ENCODE data around the gene FYN. TPM values are rescaled to one million over a fixed set of nuclear protein-coding genes. Genes with fewer than 3 reads are reported as not detected.
A peak's percentile ranks its signal among the peaks of the same experiment; 100 is the strongest.

The FYN gene
- total and polyA plus RNA-seq, 4 donors: 11.2 to 28.3 (median 19.7) TPM

- no peak overlapping the region for H3K4me3 ChIP-seq (ENCODE audit: low read depth in 1 of 3, low read length in 3 of 3)
- no peak overlapping the region for H3K9ac ChIP-seq (ENCODE audit: low read depth in 1 of 2, low read length in 2 of 2)
- no peak overlapping the region for H3K27ac ChIP-seq (ENCODE audit: low read depth in 1 of 2, low read length in 2 of 2)
- H3K4me1 ChIP-seq (ENCODE audit: control insufficient read depth in 4 of 4, insufficient read depth in 4 of 4, low read length in 3 of 4): peaks cover 3 to 9% (median 8%) of the 10 kb centered on the region in 4 donors
- no peaks in the 10 kb centered on the region for H3K9me3 ChIP-seq (ENCODE audit: control insufficient read depth in 4 of 4, low read length in 3 of 4)
- no peaks in the 10 kb centered on the region for H3K27me3 ChIP-seq (ENCODE audit: control insufficient read depth in 4 of 4, insufficient read depth in 4 of 4, low read length in 3 of 4)
- TF ChIP-seq EGR1 (IDR thresholded peaks at IDR 0.05; ENCODE audit: low read depth in 2 of 2): no peak
- no peak for TF ChIP-seq YY1 (IDR thresholded peaks at IDR 0.05)
- TF ChIP-seq FOXA2 (IDR thresholded peaks at IDR 0.05): no peak
- no peak for TF ChIP-seq HNF4G (IDR thresholded peaks at IDR 0.05)
- TF ChIP-seq ATF3 (IDR thresholded peaks at IDR 0.05): no peak
- no peak for TF ChIP-seq GABPA (IDR thresholded peaks at IDR 0.05 in 1 of 2, conservative IDR thresholded peaks at IDR 0.05 in 1 of 2)
- TF ChIP-seq NR2F2 (IDR thresholded peaks at IDR 0.05): peak; percentile 32
- TF ChIP-seq RAD21 (IDR thresholded peaks at IDR 0.05): no peak
- TF ChIP-seq SP1 (IDR thresholded peaks at IDR 0.05): no peak
- no peaks in the 10 kb centered on the region for H3K36me3 ChIP-seq (ENCODE audit: control insufficient read depth in 4 of 4, insufficient read depth in 3 of 4, low read depth in 1 of 4, low read length in 3 of 4)
- 84% methylated on average over 12 of the region's 12 CpGs for WGBS
- DNase-seq (ENCODE audit: low spot score): no peak
These were observed 152.2 kb downstream of the FYN start for GRCh38 chr6:111720931-111721496.

GRCh38 chr6:111718990-111719389 is 154.3 kb downstream of the FYN start:
- Histone ChIP-seq H3K27me3 (ENCODE audit: control insufficient read depth in 4 of 4, insufficient read depth in 4 of 4, low read length in 3 of 4) (no peaks in the 10 kb centered on the region), H3K9me3 (ENCODE audit: control insufficient read depth in 4 of 4, low read length in 3 of 4) (no peaks in the 10 kb centered on the region), H3K36me3 (ENCODE audit: control insufficient read depth in 4 of 4, insufficient read depth in 3 of 4, low read depth in 1 of 4, low read length in 3 of 4) (no peaks in the 10 kb centered on the region), H3K4me3 (ENCODE audit: low read depth in 1 of 3, low read length in 3 of 3) (no peak overlapping the region), H3K27ac (ENCODE audit: low read depth in 1 of 2, low read length in 2 of 2) (no peak overlapping the region), H3K4me1 (ENCODE audit: control insufficient read depth in 4 of 4, insufficient read depth in 4 of 4, low read length in 3 of 4) (peaks cover 3 to 9% (median 8%) of the 10 kb centered on the region in 4 donors), H3K9ac (ENCODE audit: low read depth in 1 of 2, low read length in 2 of 2) (no peak overlapping the region)
- WGBS: 90% methylated on average over 3 of the region's 3 CpGs
- no peak for TF ChIP-seq REST (IDR thresholded peaks at IDR 0.05)
- TF ChIP-seq JUND (IDR thresholded peaks at IDR 0.05): no peak
- TF ChIP-seq YY1 (IDR thresholded peaks at IDR 0.05): no peak
- no peak for TF ChIP-seq FOXA1 (IDR thresholded peaks at IDR 0.05)
- TF ChIP-seq MAX (IDR thresholded peaks at IDR 0.05): no peak
- TF ChIP-seq NR2F2 (IDR thresholded peaks at IDR 0.05): no peak
- no peak for TF ChIP-seq TAF1 (conservative IDR thresholded peaks at IDR 0.05)
- TF ChIP-seq HNF4A (conservative IDR thresholded peaks at IDR 0.05): no peak
- DNase-seq (ENCODE audit: low spot score): no peak

GRCh38 chr6:111718326-111718725 is 154.9 kb downstream of the FYN start:
- H3K4me1 ChIP-seq (ENCODE audit: control insufficient read depth in 4 of 4, insufficient read depth in 4 of 4, low read length in 3 of 4): peaks cover 3 to 9% (median 8%) of the 10 kb centered on the region in 4 donors
- no peaks in the 10 kb centered on the region for H3K36me3 ChIP-seq (ENCODE audit: control insufficient read depth in 4 of 4, insufficient read depth in 3 of 4, low read depth in 1 of 4, low read length in 3 of 4)
- no peaks in the 10 kb centered on the region for H3K27me3 ChIP-seq (ENCODE audit: control insufficient read depth in 4 of 4, insufficient read depth in 4 of 4, low read length in 3 of 4)
- H3K27ac ChIP-seq (ENCODE audit: low read depth in 1 of 2, low read length in 2 of 2): no peak overlapping the region
- H3K4me3 ChIP-seq (ENCODE audit: low read depth in 1 of 3, low read length in 3 of 3): no peak overlapping the region
- no peak for DNase-seq (ENCODE audit: low spot score)
- no peak for TF ChIP-seq SP1 (IDR thresholded peaks at IDR 0.05)
- no peak overlapping the region for H3K9ac ChIP-seq (ENCODE audit: low read depth in 1 of 2, low read length in 2 of 2)
- no peaks in the 10 kb centered on the region for H3K9me3 ChIP-seq (ENCODE audit: control insufficient read depth in 4 of 4, low read length in 3 of 4)
- 96% methylated on average over 3 of the region's 3 CpGs for WGBS
